HG02973 (cell line): ENCODE measurements around the gene TCF12.

Experiments used
- ATAC-seq: cut with Tn5 transposase; IDR thresholded peaks from one replicate; pipeline ENCODE4 v1.9.1; 2021; ENCODE audit warnings: moderate library complexity; ENCODE audit not compliant: unreplicated experiment

The TCF12 gene

DNA sequence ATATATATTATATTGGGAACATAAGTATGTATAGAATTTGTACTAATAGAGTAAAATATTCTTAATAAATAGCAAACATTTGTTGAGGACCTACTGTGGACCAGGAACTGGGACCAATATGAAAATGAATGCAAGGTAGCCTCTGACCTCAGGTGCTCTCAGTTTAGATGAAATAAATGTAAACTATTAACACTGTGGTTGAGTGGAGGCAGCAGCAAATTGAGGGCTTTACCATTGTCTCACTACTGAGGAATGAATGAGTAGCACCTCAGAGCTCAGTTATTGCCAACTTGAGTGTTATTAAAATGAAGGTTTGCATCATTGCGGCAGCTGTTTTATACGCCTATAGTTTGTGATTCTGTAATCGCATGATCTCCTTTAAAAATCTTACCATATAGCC is 366.9 kb downstream of the TCF12 start:
- peak; percentile 35 for ATAC-seq

DNA sequence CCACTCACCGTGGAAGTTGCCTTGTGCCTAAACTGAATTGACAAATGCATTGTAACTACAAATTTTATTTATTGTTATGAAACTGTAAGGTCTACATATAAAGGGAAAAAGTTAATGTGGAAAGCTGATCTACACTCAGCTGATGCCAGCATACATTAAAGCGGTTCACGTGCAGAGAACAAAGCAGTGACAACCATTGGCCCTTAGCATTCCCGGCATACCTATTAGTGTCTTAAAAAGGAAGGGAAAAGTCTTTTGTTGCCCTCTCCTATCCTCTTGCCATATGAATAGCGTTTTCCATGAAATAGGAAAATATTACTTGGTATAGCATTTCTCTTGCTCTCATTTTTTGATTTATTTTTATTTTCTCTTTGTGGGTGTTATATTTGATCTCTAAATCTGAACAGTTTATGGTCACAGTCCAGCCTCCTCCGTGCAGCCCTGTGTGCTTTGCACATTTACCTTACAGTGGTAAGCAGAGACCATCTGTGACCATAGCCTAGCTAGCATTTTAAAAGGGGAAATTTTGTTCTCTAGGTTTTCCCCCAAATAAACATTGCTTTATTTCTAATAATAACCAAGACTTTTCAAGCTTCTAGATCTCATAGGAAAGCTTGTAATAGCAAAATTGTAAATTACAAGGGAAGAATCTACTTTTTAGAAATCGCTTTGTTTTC is 368.1 kb downstream of the TCF12 start:
- no peak for ATAC-seq

DNA sequence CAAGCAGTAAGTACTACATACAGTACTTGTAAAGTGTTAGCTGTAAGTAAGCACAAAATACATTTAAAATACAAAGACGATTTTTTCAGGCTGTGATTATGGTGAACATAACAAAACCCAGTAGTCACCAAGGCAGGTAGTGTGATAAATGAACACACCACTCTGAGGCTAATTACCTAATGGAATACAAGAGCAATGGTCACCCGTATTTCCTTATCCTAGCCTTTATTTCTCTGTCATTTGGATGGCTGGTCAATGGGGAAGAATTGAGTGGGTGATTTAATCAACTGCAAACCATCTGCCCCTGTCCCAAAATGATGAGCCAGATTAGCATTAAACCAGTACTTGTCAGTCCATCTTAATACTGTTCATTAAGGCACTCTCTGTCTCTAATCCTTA is 368.7 kb downstream of the TCF12 start:
- no peak for ATAC-seq

DNA sequence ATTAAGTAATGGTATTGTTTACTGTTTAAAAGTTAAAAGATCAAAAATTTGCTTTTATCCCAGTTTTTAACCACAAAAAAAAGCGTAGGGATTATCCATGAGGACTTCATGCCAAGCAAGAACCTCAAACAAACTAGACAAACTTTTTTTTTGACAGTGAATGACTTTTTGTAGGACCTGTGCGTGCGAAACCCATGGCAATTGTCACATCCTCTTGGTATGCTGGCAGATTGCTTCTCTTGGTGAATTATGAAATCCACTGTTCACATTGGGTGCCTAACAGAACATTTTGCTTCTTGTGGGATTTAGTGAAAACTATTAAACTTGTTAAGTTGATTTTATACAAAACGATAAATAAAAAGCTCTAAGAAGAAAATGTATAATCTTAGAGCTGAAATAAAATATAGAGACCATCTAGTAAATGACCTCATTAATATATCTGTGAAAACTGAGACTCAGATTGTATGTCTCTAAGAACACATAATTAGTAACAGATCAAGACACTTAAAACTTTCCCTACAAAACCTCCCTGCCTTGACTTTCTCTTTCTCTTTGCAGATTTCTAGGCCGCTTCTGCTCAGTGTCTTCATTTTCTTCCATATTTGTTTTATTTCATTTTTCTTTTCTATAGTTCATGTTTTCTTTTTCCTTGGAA is 370.6 kb downstream of the TCF12 start:
- ATAC-seq = no peak

DNA sequence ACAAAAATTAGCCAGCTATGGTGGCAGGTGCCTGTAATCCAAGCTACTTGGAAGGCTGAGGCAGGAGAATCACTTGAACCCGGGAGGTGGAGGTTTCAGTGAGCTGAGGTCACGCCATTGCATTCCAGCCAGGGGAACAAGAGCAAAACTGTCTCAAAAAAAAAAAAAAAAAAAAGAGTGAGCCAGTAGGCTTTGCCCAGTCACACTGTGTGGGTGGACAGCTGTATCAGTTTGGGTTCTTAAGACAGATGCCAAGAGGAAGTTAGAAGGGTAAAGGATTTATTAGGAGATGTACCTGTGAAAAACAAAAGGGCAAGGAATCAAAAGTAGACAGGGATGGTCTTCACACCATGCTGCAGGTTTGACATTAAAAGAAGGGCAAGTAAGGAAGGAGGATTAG is 371.7 kb downstream of the TCF12 start:
- ATAC-seq = no peak

DNA sequence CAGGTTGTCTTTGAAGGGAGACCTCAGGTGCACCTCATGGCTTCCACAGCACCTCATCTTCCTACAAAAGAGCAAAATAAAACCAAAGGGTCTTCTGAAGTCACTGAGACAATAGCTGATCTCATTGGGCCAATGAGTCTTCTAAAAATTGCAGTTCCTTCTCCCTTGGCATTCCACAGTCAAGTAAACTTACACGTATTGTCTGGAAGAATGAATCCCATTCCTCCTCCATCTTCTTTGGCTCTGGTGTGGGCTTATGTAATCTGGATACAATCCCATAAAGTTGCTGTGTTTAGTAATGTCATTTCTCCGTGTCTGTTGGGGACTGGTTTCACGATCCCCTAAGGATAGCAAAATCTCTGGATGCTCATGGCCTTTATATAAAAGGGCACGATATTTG is 372.4 kb downstream of the TCF12 start:
- ATAC-seq = no peak

DNA sequence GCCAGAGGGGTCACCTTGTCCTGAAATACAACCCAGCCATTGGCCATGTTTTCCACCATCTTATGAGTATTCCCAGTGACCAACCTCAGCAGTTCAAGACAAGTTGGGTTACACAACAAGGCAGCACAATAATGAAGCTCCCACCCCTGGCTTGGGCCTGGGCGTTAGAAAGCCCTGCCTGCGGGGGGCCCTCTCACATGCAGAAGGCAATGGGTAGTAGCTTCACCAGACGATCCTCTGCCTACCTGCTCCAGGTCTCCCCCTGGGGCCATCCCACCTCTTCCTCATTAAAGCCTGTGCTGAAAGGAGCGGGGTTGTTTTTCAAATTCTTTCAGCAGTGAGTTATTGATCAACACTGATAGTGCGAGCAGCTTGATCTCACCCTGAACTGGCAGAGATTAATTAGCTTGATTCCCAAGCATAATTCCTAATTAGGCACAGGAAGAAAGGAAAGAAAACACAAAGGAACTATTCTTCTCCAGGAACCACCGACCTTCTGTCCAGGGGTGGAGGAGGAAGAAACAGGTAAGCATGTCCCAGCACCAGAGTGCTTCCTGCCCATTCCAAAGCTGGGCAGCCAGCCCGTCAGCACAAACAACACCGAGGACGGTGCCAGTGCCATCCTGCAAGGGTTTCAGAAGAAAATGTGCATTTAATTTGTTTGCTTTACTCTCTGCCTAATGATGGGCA is 378.2 kb downstream of the TCF12 start:
- no peak for ATAC-seq

DNA sequence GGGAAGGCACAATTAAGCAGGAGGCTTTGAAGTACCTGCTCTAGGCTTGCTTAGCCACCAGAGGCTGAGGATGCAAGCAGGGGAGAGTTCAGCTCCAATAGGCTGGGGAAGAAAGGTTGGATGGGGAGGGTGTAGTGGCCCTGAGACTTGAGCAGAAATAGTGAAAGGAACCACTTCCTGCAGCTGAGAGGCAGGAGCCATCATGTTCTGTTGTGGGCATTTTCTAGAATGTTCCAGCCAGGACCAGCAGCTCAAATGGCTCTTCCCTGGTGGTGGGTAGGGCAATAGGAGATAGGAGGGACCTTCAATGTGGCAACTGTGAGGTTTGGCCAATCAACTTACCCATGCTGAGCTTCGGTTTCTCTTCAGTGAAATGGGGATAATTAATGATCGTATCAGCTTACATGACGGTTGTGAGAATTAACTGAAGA is 378.7 kb downstream of the TCF12 start:
- no peak for ATAC-seq

DNA sequence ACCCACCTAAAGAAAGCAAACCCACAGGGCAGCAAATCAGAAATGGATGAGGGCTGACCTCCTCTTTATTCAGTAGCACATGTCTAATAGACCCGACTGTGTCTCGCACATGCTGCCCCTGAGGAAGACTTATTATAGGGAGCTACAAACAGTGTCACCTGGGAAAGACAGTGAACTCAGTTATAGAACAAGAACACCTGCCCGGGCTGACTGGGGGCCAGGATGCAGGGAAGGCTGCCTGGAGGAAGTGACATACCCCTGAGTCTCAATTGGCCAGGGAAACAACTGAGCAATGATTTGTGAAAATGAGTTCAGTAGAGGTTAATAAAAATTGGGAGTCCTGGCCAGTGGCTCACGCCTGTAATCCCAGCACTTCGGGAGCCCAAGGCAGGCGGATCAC is 379.2 kb downstream of the TCF12 start:
- no peak for ATAC-seq

DNA sequence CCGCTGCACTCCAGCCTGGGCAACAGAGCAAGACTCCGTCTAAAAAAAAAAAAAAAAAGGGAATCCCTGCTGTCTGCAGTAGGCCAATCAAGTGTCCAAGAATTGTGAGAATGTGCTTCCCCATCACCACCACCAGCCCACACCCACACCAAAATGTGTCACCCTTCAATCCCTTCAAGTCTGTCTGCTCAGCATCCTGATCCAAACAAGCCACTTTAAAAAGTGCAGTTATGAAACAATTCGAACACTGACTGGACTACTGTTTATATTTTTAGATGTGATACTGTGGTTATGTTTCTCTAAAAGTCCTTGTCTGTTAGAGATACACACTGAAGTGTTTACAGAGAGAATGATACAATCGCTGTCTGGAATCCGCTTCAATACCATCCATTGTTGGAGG is 379.8 kb downstream of the TCF12 start:
- no peak for ATAC-seq

DNA sequence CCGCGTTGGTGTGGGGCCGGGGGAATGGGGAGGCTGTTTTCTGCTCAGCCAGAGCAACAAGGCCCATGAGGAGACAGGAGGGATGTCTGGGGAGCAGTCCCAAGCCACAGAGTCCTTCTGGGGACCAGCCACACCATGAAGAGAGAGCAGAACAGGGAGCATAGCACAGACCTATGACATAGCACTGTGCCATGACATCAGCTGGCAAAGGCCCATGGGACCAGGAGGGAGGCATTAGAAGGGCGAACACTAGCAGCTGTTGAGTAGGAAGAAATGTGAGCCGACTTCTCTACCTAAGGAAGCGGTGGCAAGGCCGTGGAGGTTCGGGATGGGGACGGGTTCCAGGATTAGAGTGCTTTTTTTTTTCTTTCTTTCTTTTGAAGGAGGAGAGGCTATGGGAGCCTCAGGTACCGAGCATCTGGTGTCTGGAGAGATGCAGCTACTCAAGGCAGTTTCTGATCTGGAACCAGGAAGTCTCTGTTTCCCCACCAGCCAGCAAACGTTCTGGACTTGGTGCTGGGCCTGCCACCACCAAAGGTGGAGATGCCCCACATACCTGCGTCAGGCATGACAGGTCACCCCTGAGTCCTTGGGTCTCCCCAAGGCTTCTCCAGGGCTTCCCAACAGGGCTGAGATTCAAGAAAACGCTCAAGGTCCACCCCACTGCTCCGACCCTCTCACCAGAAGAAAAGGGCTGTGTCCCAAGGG is 380.6 kb downstream of the TCF12 start:
- ATAC-seq = no peak

DNA sequence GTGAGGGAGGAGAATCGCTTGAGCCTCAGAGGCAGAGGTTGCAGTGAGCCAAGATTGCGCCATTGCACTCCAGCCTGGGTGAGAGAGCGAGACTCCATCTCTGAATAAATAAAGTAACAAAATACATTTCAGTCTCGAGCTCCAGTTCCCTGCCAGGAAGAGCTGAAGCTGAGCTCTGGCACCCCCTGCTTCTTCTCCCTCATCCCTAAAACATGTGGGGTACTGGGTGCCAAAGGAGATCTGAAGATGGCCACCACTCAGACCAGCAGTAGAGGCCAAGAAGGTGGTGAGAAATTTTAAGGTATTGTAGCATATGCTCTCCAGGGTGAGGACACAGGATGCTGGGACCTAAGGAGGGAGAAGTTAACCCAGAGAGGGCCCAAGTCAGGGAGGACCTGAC is 382.9 kb downstream of the TCF12 start:
- no peak for ATAC-seq

DNA sequence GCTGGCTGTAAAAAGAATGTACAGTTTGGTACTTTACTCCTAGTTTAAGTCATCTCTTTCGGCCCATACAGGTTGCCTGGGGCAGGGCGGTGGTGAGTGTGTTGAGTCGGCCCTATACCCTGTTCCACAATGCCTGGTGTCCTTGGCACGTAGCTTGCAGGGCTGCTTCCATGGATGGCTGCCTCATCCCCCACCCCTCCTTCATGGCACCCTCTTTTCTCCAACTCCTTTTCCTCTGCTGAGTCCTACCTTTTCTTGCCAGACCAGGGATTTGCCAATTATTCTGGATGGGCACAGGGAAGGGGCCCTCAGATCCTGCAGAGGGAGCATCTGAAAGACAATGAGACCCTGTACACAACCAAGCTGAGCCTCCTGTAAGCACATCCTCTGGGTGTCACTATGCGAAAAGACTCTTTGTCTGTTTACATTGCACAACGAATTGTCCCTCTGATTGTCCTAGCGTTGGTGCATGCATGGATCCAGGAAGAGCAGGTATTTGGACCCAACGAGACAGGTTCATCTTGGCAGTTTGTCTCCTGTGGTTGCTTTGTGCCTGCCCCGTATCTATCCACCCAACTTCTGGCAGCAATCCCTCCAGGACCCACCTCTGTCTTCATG is 384.3 kb downstream of the TCF12 start:
- no peak for ATAC-seq

DNA sequence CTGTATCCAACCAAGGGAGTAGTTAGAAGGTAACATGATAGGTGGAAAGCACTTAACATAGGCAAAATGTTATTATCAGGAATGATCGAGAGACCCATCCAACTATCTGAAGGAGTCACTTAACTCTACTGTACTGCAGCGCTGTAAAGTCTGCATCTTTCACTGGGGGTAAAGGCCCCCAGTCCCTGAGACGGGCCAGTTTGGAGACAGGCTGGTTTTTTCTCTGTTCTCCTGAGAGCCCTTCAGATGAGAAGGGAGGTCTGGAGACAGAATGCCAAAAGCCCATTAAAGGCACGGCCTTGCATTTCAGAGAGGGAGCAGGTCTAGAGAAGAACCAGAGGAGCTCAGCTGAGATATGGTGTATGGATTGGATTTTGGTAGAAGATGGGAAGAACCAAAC is 386.6 kb downstream of the TCF12 start:
- no peak for ATAC-seq

DNA sequence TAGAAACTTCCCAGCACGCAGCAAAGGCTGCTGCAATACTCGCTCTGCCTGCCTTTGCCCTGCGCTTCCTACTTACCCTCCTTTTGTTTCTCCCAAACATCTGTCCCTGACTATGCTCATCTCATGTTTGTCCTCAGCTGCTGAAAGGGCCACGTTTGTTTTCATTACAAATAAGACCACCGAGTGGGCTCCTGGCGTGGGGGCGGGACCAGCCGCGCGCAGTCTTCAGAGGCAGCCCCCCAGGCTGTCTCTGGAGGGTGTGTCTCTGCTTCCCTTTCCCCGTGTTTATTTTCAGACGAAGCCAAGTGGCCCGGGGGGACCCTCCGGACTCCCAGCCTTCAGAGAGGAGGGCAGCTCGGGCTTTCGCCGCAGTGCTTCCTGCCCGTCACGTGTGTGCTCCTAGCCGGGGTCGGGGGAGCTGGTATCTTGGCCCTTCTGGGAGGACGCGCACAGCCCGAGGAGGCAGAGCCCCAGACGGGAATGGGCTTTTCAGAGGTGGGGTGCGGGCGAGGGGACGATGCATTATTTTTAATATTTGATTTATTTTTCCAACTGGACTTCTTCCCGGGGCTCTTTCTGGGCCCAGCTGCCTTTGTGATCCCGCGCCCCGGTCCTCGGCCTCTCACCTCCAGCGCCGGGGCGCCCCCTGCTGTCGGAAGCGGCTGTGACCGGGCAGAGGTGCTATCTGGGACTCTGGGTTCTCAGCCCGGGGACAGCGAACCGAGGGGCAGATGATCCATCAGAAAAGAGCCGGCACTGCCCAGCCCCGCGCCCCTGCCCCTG is 387.9 kb downstream of the TCF12 start:
- no peak for ATAC-seq

DNA sequence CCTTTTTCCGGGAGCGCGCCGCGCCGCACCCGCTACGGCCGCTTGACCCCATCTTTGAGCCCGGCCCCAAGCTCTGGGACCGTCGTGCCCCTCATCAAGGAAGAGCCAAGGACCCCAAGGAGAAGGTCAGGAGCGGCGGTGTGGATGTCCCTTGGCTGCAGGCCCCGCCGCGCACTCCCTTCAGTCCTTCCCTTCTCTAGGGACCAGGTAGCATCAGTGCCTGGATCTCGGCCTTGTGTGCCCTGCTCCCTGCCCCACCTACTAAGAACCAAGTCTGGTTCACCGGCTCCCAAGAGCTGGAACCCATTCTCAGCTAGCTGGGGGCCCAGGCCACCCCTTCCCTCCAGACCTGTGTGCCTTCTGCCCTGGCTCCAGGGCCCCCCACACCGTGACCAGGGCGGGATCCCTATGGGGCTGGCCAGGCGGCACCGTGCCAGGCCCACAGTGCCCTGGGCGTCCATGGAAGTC is 388.5 kb downstream of the TCF12 start:
- ATAC-seq = no peak

DNA sequence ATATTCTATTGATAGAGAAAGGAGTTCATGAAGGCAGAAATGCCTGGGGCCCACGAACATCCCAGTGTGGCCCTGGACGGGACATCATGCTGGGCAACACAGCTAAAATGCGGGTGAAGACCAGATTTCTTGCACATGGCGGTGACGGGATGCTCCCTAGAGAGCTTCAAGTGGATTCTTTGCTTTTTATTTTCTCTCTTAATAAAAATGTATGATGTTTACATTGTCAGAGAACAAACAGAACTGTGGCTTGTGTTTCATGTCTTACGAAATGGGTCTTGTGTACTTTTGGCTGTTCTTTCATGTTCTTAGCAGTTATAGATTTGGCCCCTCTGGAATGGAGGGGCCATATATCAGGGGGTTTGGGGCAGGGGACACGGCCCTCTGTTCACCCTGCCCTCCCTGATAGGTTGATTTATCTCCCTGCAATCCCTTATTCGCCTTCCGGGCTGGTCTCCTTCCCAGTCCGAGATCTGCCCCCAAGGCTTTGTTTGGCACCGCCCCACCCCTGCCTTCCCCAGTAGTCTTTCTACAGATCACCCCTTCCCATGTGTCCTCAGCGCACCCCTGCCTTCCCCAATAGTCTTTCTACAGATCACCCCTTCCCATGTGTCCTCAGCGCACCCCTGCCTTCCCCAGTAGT is 389.2 kb downstream of the TCF12 start:
- no peak for ATAC-seq

DNA sequence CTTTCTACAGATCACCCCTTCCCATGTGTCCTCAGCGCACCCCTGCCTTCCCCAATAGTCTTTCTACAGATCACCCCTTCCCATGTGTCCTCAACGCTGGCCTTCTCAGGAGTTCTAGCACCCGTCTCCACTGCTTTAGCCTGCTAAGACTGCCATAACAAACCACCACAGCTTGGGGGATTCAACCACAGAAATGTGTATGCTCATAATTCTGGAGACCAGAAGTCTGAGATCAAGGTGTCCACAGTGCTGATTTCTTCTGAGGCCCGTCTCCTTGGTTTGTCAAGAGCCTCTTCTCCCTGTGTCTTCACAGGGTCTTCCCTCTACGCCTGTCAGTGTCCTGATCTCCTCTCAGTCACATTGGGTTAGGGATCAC is 389.7 kb downstream of the TCF12 start:
- no peak for ATAC-seq

DNA sequence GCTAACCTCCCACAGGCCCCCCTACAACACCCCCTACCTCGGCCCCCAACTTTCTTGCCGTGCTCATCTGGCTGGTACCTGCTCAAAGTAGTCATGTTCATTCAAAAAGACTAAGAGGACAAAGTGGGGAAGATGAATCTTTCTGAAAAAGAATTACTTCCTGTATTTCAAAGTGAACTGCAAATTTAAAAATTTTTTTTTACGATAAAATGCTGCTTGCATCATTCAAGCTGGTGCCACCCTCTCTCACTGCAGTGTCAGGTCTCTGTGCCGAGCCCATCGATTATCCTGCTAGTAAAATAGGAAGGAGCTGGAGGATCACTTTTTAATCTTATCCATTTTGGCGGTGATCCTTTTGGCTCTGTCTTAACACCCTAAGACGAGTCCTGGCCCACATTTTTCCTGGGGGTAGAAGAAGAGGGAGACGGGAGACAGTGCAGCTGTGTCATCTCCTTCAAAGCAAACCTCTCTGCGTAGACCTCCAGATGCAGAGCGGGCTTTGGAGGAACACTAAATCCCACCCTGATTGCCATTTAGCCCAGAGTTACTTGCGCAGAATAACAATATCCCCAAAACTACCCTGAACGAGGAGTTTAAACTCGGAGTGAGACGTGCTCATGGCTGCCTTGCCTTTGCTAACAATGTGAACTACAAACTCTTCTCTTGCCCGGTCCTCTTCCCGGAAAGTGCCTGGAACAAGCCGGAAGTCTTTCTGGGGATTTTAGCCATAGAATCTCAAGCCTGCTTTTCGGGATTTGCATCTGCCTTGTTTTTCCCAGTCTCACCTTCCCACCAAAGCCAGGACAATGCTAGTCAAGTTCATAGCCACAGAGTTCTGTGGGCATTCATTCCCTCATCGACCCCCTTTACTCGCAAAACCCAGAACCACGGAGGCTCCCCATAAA is 391.7 kb downstream of the TCF12 start:
- no peak for ATAC-seq
